H1 (cell line): ENCODE results near the gene ATP11A. TPM values are rescaled to one million over a fixed set of nuclear protein-coding genes. Genes with fewer than 3 reads are reported as not detected.

Experiments used
- polyA plus RNA-seq, 7 experiments: library from polyadenylated mRNA; depleted of rRNA in 3 of 7; stranded (reverse) in 5 of 7; unstranded in 2 of 7; fragments of >200 nt in 5 of 7; fragments of 200-250 nt in 2 of 7; gene quantifications; 1 replicate in 5 of 7; 2 replicates in 1 of 7; 4 replicates in 1 of 7; pipeline versions ENCODE4 v1.2.1 to v1.2.3, GENCODE V29; 2011 to 2013; ENCODE audit warnings: missing spikeins in 2 of 7, mixed read lengths in 2 of 7
- total RNA-seq: library from RNA; stranded (reverse); fragmentation: NEBNext Ultra II Directional; extraction: Animal tissue kit (Norgen Biotek cat#: 25700); gene quantifications from 2 replicates; pipeline ENCODE4 v1.2.1, GENCODE V29; 2021
- TF ChIP-seq, protein P1 (sequence below): IDR thresholded peaks from 2 replicates; pipeline ENCODE4 v1.6.1; 2011; ENCODE audit warnings: low read depth, mild to moderate bottlenecking, low read length; ENCODE audit not compliant: insufficient read depth

The ATP11A gene
- total and polyA plus RNA-seq, 2 of the 8 experiments (the other 6 are each of a cell fraction or from before 2014, with no cell fraction given): 28.8 to 72.9 TPM

DNA sequence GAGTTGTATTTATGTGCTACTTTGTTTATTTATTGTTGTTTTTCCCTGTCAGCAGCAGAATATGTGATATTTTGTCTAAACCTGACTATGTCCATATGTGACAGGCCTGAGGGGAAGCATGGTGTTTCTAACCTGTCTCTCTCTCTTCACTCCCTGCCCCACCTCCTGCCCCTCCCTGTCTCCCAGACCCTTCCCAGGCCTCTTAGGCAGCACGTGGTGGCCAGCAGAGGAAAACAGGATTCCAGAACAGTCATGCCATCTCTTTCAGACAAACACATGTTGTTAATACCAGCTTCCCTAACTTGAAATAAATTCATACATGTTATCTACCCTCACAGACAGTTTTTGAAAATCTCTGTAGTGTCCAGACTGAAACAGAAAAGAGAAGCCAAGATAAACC, 31.0 kb upstream of the ATP11A start (continued):
- TF ChIP-seq, protein P1, sequence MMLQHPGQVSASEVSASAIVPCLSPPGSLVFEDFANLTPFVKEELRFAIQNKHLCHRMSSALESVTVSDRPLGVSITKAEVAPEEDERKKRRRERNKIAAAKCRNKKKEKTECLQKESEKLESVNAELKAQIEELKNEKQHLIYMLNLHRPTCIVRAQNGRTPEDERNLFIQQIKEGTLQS: no peak
